Common myeloid progenitor, CD34-positive (primary cell): ENCODE data around the gene SOX1.

Experiments used
- CTCF ChIA-PET: fragments of 350-600 bp; sonication (Branson Sonifier 250); formaldehyde crosslinking; loops from one replicate; lab custom pipeline; 2021; ENCODE audit warnings: antibody characterized with exemption; lab: Charles Lee
- POLR2A ChIA-PET: fragments of 350-600 bp; sonication (Branson Sonifier 250); formaldehyde crosslinking; loops from one replicate; lab custom pipeline; 2021; ENCODE audit warnings: antibody characterized with exemption; lab: Charles Lee
- DNase-seq, 3 donors: peaks; one replicate each; pipeline versions ENCODE4 v3.0.0 to v3.0.0-alpha.2; 2013
- H3K27ac ChIP-seq, 2 experiments: 1 replicate in 1 of 2; 2 replicates in 1 of 2; pipeline ENCODE4 v1.7.0; 2013; ENCODE audit warnings: inconsistent platforms in 2 of 2, low read length in 2 of 2, mild to moderate bottlenecking in 2 of 2, low read depth in 1 of 2, moderate library complexity in 1 of 2; ENCODE audit not compliant: severe bottlenecking in 2 of 2, insufficient read depth in 1 of 2, poor library complexity in 1 of 2
- H3K27me3 ChIP-seq, 5 experiments: replicated peaks in 2 of 5; 1 replicate in 3 of 5; 2 replicates in 2 of 5; pipeline versions ENCODE4 v1.6.1 to v1.7.0; 2013; ENCODE audit warnings: low read length in 4 of 5, mild to moderate bottlenecking in 2 of 5, moderate library complexity in 2 of 5, inconsistent platforms in 1 of 5; ENCODE audit not compliant: insufficient read depth in 5 of 5, control insufficient read depth in 4 of 5
- H3K36me3 ChIP-seq, 4 experiments: 1 replicate in 2 of 4; 2 replicates in 2 of 4; pipeline versions ENCODE4 v1.6.1 to v1.7.0; 2013; ENCODE audit warnings: low read length in 3 of 4, control low read depth in 1 of 4, mild to moderate bottlenecking in 1 of 4; ENCODE audit not compliant: control insufficient read depth in 4 of 4, insufficient read depth in 4 of 4
- H3K4me1 ChIP-seq, 4 experiments: 1 replicate in 3 of 4; 2 replicates in 1 of 4; pipeline versions ENCODE4 v1.6.1 to v1.7.1; 2013; ENCODE audit warnings: low read length in 3 of 4, mild to moderate bottlenecking in 3 of 4, control low read depth in 1 of 4, inconsistent platforms in 1 of 4, moderate library complexity in 1 of 4; ENCODE audit not compliant: control insufficient read depth in 4 of 4, insufficient read depth in 4 of 4; ENCODE audit errors: control extremely low read depth in 1 of 4
- H3K4me3 ChIP-seq, 7 experiments: 1 replicate in 4 of 7; 2 replicates in 3 of 7; pipeline versions ENCODE4 v1.5.1 to v1.7.0; 2013; ENCODE audit warnings: mild to moderate bottlenecking in 7 of 7, low read length in 6 of 7, moderate library complexity in 6 of 7, inconsistent platforms in 2 of 7, low read depth in 2 of 7, control low read depth in 1 of 7; ENCODE audit not compliant: insufficient read depth in 4 of 7, control insufficient read depth in 1 of 7; ENCODE audit errors: extremely low read depth in 1 of 7
- H3K9me3 ChIP-seq, 5 experiments: 1 replicate in 4 of 5; 2 replicates in 1 of 5; pipeline versions ENCODE4 v1.6.1 to v1.7.1; 2013; ENCODE audit warnings: low read length in 4 of 5, mild to moderate bottlenecking in 2 of 5, inconsistent platforms in 1 of 5, low read depth in 1 of 5, moderate library complexity in 1 of 5; ENCODE audit not compliant: control insufficient read depth in 4 of 5, insufficient read depth in 2 of 5; ENCODE audit errors: control extremely low read depth in 1 of 5
- WGBS: methylation state at CpG from one replicate; pipeline ENCODE4 v1.1.5; 2013; ENCODE audit not compliant: insufficient coverage; 5-methylcytosine and 5-hydroxymethylcytosine counted together

The SOX1 gene

GRCh38 chr13:112034846-112035245 lies 32.1 kb upstream of the SOX1 start:
- no peak overlapping the region for H3K27ac ChIP-seq
- no peaks in the 10 kb centered on the region for H3K9me3 ChIP-seq
- no peak for DNase-seq
- H3K27me3 ChIP-seq: peaks cover 0 to 13% (median 6%) of the 10 kb centered on the region in 5 experiments
- CTCF ChIA-PET: no interaction called here
- H3K4me3 ChIP-seq: no peak overlapping the region
- H3K36me3 ChIP-seq: no peaks in the 10 kb centered on the region
- WGBS: 84% methylated on average over 6 of the region's 6 CpGs
- no peaks in the 10 kb centered on the region for H3K4me1 ChIP-seq
- POLR2A ChIA-PET: no interaction called here

DNA sequence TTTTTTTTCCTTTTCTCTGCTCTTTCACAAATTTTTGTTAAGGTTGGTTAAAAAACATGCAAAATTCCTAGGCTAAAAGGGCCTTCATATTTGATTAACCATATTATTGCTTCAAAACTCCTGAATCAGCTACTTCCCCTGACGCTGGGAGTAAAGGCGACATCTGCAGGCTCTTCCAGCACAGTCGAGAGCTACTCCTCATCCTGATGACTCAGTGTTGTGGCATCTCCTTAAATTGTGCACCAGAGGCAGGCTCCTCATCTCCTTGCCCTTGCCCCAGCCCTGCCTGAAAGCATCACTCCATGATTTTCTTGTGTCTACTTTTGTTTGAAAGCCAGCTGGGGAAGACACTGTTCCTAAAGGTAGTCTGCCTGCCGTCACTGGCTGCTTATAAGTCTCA lies 24.5 kb upstream of the SOX1 start:
- Histone ChIP-seq H3K36me3 (no peaks in the 10 kb centered on the region), H3K9me3 (peaks cover 0 to 24% (median 9%) of the 10 kb centered on the region in 5 experiments), H3K27ac (no peak overlapping the region), H3K4me3 (no peak overlapping the region), H3K27me3 (peaks cover 0 to 31% (median 11%) of the 10 kb centered on the region in 5 experiments), H3K4me1 (no peaks in the 10 kb centered on the region)
- DNase-seq: no peak
- 92% methylated on average over 4 of the region's 4 CpGs for WGBS
- POLR2A ChIA-PET: no interaction called here
- CTCF ChIA-PET: no interaction called here

DNA sequence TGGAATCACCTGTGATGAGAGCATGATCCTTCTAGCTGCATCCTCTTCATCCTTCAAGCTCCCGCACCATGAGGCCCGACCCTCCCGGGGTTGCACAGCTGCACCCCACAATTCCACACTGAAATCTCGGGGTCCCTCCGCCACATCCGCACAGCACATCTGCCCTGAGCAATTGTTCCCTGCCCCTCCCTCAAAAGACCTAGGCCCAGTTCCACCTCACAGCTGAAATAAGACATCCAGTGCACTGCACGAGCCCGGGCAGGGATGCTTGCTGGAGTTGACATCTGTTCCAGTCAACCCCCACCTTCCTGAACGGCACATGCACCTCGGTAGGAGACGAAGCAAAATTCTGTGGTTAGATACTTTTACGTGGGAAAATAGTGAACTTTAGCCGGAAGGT lies 14.7 kb upstream of the SOX1 start:
- no peak for DNase-seq
- WGBS: 50% methylated on average over 8 of the region's 13 CpGs
- ChIA-PET CTCF (interaction anchor here (0.8 to 2.7 kb wide), 3 partner anchors 10 to 12 kb away, joined by 3 to 10 read pairs (median 3); no protein-coding TSS in a partner anchor), POLR2A (no interaction called here)
- H3K27me3 ChIP-seq: peaks cover 23 to 92% (median 39%) of the 10 kb centered on the region in 5 experiments
- H3K36me3 ChIP-seq: no peaks in the 10 kb centered on the region
- no peak overlapping the region for H3K4me3 ChIP-seq
- peaks cover 0 to 16% (median 9%) of the 10 kb centered on the region in 4 experiments for H3K4me1 ChIP-seq
- peaks cover 0 to 14% (median 9%) of the 10 kb centered on the region in 5 experiments for H3K9me3 ChIP-seq
- H3K27ac ChIP-seq: no peak overlapping the region

GRCh38 chr13:112053167-112053743 lies 13.7 kb upstream of the SOX1 start:
- Histone ChIP-seq H3K4me3 (no peak overlapping the region), H3K4me1 (peaks cover 0 to 27% (median 19%) of the 10 kb centered on the region in 4 experiments), H3K9me3 (peaks cover 0 to 10% (median 0%) of the 10 kb centered on the region in 5 experiments), H3K27me3 (peaks cover 23 to 97% (median 43%) of the 10 kb centered on the region in 5 experiments), H3K36me3 (no peaks in the 10 kb centered on the region), H3K27ac (no peak overlapping the region)
- 4% methylated on average over 29 of the region's 31 CpGs for WGBS
- ChIA-PET POLR2A (no interaction called here), CTCF (interaction anchor here (1.4 to 2.7 kb wide), 2 partner anchors 9 to 11 kb away, joined by 3 to 10 read pairs; no protein-coding TSS in a partner anchor)
- peak in 1 of 3 donors; percentile 15 for DNase-seq

DNA sequence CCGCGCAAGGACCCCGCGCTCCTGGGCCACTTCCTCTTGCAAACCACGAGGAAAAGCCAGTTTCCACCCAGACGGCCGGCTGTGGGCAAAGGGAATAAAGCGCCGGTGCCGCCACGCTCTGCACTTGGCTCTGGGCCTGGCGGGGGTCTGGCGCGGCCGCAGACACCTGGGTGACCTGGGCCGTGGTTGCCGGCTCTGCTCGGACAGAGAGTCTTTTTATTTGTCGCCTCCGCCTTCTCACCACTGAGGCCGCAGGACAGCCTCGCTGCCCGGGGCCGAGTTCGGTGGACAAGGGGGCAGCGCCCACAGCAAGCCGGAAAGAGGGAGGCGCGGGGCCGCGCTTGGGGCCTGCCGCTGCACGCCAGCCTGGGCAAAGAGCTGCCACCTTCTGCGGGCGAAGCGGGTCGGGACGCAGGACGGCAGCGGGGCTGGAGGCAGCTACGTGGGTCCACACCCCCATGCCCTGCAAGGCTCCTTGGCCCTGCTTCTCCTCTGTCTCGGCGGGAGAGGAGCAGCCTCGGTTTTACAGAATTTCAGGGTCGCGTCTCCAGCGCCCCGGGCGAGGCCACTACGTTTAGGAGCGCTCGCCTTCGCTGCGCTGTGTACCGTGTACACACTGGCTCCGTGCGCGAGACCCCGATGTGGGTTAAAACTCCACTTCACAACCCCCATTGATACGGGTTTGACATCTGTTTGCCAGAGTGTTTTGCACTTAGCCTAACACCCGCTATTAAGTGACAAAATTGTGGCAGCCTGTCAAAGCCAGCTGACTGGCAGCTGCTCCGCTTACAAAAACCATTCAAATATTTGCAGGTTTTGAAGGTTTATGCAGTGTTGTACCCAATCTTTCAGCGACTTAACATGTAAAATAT lies 13.0 kb upstream of the SOX1 start:
- ChIA-PET POLR2A (no interaction called here), CTCF (interaction anchor here (0.9 to 2.7 kb wide), 3 partner anchors 9 to 10 kb away, joined by 3 to 10 read pairs (median 4); no protein-coding TSS in a partner anchor)
- Histone ChIP-seq H3K27me3 (peaks cover 23 to 98% (median 50%) of the 10 kb centered on the region in 5 experiments), H3K4me1 (peaks cover 0 to 32% (median 21%) of the 10 kb centered on the region in 4 experiments), H3K36me3 (no peaks in the 10 kb centered on the region), H3K9me3 (peaks cover 0 to 8% (median 0%) of the 10 kb centered on the region in 5 experiments), H3K27ac (no peak overlapping the region), H3K4me3 (no peak overlapping the region)
- 5% methylated on average over 46 of the region's 63 CpGs for WGBS
- peak in 1 of 3 donors; percentile 20 for DNase-seq

- 0% methylated on average over 7 of the region's 10 CpGs for WGBS
- H3K4me3 ChIP-seq: no peak overlapping the region
- H3K4me1 ChIP-seq: peaks cover 0 to 32% (median 21%) of the 10 kb centered on the region in 4 experiments
- no peaks in the 10 kb centered on the region for H3K36me3 ChIP-seq
- H3K27me3 ChIP-seq: peaks cover 21 to 100% (median 56%) of the 10 kb centered on the region in 5 experiments
- ChIA-PET CTCF (interaction anchor here (0.9 to 1.3 kb wide), 2 partner anchors 9 to 10 kb away, joined by 3 to 4 read pairs; no protein-coding TSS in a partner anchor), POLR2A (no interaction called here)
- no peak overlapping the region for H3K27ac ChIP-seq
- DNase-seq: no peak
- H3K9me3 ChIP-seq: peaks cover 0 to 8% (median 0%) of the 10 kb centered on the region in 5 experiments
These were observed 12.3 kb upstream of the SOX1 start for GRCh38 chr13:112054616-112055015.
